GM19023 (cell line): ENCODE data around the gene LAMB3.
"Not testable (repeated sequence)": the region's sequence is repeated elsewhere in the genome, so short reads cannot be mapped to it uniquely, and the experiment has no call there.

Experiments
- ATAC-seq: cut with Tn5 transposase; IDR thresholded peaks from one replicate; pipeline ENCODE4 v1.9.1; 2021; ENCODE audit warnings: mild to moderate bottlenecking, moderate library complexity; ENCODE audit not compliant: unreplicated experiment

The LAMB3 gene

DNA sequence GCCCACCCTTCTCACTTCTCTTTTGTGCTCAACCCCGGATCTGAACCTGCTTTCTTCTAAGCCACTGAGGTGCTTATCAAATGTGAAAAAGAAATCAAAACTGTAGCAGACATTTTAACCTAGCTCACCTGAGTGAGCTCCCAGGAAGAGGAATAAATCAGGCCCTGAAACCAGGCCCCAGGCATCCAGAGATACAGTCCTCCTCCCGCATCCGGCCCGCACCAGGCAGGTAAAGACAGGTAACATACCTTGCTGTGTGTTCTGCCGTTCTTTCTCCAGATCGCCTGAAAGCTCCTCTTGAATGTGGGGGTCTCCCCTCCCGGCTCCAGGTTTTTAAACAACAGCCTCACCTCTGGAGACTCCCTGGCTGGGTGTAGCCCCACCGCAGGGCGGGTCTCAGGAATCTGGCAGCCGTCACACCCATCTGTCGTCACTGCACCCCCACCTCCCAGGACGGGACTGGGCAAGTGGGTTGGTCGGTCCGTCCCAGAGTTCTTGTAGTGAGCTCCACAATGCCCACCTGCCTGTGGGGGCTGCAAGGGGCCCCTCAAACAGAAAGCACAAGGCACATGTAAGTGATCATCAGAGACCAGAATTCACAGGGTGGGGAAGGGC, at the start of gene LAMB3:
LAMB3 (minus strand) TSS at position 305 of the 615 bp plus-strand sequence. CDS start 1,481 bp downstream, outside the sequence.
- ATAC-seq, result no peak

- ATAC-seq, result not testable (repeated sequence)
These were observed 48.5 kb upstream of the LAMB3 start for GRCh38 chr1:209700686-209701085.

- no peak for ATAC-seq
These were observed 44.9 kb upstream of the LAMB3 start for GRCh38 chr1:209697126-209697525.

DNA sequence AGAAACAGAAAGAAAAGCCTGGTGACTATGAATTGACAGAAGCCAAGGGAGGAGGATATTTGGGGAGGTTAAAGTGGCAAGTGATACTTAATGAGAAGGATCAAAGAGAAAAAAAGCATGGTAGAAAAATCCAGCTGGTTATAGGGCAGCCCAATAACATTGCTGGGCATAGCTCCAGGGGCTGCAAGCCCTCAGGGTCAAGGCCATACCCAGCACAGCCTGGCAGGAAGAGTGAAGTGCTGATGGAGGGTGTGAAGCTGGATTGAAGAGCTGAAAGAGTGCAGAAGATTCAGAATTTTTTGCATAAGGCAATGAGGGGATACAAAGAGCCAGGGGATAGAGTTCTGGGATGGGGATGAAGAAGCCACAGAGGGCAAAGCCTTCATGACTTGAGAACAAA, 44.4 kb upstream of the LAMB3 start:
- ATAC-seq, result no peak

DNA sequence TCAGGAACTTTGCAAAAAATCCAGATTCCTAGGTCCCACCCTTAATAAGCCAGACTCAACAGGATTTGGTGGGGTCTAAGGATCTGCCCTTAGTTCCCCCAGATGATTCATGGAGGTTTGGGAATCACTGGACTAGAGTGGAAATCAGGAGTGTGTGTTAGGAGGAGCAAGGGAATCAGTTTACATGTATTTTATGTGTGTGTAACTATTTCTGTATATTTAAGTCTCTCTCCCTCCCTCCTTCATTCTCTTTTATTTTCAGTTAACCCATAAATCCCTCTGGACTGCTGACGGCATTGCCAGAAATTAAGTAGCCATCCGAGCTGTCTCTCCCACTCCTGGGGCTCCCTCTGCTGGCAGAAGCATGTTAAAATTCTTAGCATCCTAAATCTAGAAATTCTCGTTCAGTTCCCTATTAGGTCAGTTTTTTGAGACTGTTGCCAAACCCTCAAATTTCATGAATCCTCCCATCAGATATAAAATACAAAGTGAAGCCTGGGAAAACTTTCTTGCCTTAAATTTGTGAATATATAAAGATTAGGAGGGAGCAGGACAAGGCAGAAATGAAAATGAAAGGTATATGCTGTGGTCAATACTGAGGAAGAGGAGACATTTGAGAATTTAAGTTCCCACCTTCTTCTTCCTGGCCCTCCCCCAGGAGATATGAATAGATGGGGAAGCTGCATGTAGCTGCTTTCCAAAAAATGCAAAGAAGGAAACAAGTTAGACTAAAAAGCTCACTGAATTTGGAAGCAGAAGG, 40.7 kb upstream of the LAMB3 start:
- peak; percentile 60 for ATAC-seq

DNA sequence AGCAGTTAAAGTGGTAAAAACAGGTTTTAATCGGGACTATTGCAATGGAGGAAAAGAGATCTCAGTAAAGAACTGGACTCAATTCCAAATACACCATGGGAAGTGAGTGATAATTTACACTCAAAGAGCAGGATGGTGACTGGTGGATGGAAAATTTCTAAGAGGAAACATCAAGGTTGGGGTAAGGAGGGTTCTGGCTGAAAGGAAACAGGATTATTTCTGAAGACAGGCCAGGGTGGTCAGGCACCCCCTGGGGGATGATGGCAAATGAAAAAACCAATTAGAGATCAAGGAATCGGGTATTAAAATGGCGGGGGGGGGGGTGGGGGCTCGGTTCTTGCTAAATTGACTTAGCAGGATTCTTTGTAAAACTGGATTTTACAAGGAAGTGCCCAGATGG, 40.1 kb upstream of the LAMB3 start:
- ATAC-seq, result no peak

DNA sequence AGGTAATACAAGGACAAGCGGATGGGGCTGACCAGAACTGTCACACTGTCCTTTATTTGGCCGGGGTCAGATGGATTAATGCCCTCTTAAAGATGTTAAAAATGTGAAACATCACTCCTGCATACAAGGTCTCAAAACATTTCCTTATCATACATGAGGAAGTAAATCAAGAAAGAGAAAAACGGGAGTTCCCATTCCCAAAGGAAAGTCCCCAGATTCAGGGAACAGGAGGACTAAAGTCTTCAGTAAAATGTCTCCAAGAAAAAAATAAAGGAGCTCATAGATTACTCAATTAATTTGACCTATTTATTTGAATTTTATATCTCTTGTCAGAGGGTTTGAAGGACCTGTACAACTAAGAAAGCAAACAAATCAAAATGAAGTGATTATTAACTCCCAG, 39.0 kb upstream of the LAMB3 start:
- ATAC-seq, result no peak

GRCh38 chr1:209689477-209689876, 37.3 kb upstream of the LAMB3 start:
- ATAC-seq, result no peak

- no peak for ATAC-seq
These were observed 36.6 kb upstream of the LAMB3 start for GRCh38 chr1:209688746-209689234.

- no peak for ATAC-seq
These were observed 34.1 kb upstream of the LAMB3 start for GRCh38 chr1:209686322-209686721.

- ATAC-seq, result no peak
These were observed 33.6 kb upstream of the LAMB3 start for GRCh38 chr1:209685821-209686220.

GRCh38 chr1:209678981-209679539, 26.8 kb upstream of the LAMB3 start:
- no peak for ATAC-seq

DNA sequence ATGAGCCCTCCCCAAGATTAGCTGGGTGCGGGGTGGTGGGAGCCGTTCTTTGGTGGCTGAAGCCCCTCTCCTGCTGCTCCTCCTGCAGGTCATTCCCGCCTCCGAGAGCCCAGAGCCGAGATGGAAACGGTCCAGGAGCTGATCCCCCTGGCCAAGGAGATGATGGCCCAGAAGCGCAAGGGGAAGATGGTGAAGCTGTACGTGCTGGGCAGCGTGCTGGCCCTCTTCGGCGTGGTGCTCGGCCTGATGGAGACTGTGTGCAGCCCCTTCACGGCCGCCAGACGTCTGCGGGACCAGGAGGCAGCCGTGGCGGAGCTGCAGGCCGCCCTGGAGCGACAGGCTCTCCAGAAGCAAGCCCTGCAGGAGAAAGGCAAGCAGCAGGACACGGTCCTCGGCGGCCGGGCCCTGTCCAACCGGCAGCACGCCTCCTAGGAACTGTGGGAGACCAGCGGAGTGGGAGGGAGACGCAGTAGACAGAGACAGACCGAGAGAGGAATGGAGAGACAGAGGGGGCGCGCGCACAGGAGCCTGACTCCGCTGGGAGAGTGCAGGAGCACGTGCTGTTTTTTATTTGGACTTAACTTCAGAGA, 23.4 kb upstream of the LAMB3 start:
- no peak for ATAC-seq

DNA sequence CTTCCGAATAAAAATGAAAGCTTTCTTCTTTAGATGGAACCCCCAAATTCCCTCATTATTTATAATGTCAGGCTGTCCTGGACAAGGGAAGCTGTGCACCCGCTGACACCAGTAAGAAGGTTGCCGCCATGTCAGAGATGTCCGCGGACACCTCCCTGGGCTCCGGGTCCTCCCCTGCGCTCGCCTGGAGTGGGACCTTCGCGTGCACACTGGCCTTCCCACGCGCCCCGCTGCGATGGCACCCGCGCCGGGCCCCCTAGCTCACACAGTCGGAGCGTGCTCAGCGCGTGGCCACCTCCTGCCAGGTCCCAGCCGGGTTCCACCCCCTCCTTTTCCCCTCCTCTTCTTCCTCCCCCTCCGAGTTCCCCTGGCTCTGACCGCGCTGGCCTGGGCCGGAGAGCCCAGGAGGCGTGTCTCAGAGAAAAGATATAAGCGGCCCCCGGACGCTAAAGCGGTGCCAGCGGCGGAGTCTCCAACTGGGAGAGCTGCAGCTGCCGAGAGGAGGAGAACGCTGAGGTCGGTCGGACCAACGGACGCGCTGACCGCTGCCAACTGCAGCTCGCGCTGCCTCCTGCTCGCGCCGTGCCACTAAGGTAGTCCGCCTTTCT, 22.8 kb upstream of the LAMB3 start, which contains the start of gene G0S2:
G0S2 (plus strand) TSS at position 456 of the 608 bp plus-strand sequence. CDS start 273 bp downstream, outside the sequence.
- no peak for ATAC-seq

- ATAC-seq, result no peak
These were observed 21.6 kb upstream of the LAMB3 start for GRCh38 chr1:209673631-209674417.

DNA sequence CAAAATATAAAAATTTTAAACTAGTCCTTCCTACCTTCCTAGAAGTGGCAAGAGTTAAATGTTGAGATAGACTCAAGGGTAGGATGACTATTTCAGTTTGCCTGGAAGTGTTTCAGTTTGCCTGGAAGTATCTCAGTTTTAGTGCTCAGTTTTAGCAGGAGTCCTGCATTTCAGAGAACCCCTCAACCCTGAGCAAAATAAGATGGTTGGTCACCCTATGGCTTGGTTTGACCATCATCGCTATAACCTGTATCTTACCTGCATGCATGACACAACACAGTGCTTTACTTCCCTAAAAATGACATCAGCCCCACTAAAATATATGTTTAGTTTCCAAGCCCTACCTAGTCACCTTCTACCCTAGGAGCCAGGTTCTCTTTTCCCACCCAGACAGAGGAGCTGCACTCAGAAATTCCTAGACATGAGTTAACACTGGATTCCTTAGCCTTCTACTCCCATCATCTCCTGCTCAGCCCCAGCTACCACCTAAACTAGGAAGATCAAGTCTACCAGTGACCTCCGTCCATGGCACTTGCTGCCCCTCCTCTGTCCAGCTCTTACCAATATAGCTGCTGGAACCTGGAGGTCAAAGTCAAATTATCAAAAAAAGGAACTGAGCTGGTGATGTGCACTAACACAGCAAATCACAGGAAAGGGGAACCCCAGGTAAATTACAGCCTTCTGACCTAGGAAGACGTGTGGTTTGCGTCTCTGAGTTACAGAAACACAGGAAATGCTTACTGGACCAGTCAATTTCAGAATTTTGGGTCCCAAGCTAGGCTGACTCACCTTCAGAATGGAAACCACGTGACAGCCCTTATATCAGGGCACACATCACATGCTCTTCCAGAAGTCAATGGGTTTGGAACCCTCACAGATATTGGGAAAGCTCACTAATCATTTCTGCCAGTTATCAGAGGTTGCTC, 20.7 kb upstream of the LAMB3 start:
- peak; percentile 79 for ATAC-seq

- ATAC-seq, result no peak
These were observed 18.3 kb upstream of the LAMB3 start for GRCh38 chr1:209670441-209671082.

- no peak for ATAC-seq
These were observed 15.5 kb upstream of the LAMB3 start for GRCh38 chr1:209667708-209668107.

DNA sequence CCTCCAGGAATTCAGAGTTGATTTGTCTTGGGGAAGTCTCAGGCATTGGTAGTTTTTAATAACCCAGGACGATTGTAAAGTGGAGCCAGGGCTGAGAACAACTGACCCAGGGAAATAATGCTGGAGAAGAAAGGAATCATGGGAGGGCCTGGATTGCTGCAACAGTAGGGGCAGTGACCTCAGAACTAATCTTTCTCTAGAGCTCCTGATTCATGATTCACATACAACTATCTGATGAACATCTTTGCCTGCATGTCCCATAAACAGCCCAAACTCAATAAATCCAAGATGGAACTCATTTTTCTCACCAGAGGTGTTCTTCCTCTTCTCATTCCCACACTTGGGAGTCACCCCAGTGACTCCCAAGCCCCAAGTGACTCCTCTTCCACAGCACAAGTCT, 14.9 kb upstream of the LAMB3 start:
- no peak for ATAC-seq
